ENCODE results near the gene DOCK2. TPM values are rescaled to one million over a fixed set of nuclear protein-coding genes. Genes with fewer than 3 reads are reported as not detected.

DOCK2 gene
- total RNA-seq, 2 experiments from 2014 or later = 161 to 205 TPM

DNA sequence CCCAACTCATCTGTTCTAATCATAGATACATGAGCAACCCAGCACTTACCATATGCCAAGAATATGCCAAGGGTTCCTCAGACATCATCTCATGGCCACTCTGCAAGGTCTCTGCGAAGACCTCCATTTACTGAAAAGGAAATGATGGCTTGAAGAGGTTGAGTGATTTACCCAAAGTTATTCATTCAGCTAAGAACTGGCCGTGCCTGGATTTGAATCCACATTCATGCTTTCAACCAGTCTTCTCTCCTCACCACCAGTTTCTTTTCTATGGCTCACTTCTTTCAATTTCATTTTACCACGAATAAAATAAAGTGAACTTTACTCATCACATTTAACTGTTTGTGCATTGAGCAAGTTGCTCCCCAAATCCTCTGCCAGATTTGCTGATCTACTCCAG lies 441.4 kb downstream of the DOCK2 start:
- CTCF ChIA-PET (ENCODE audit: unreplicated experiment) = interaction anchor here (0.9 kb wide), 1 partner anchor 15 kb away, joined by 3 read pairs; no protein-coding TSS in a partner anchor
- no peak overlapping the region for H3K4me3 ChIP-seq (ENCODE audit: low read depth, low read length, poor library complexity, severe bottlenecking)
- H3K4me2 ChIP-seq (ENCODE audit: low read length) = no peak overlapping the region
- no peak overlapping the region for H3K27ac ChIP-seq (ENCODE audit: low read depth, low read length, poor library complexity, severe bottlenecking)
- H3K36me3 ChIP-seq (ENCODE audit: insufficient read depth, low read length) = peaks cover 90% of the 10 kb centered on the region
- H3K79me2 ChIP-seq (ENCODE audit: insufficient read depth, low read depth, low read length) = no peaks in the 10 kb centered on the region
- no peaks in the 10 kb centered on the region for H3K9me3 ChIP-seq (ENCODE audit: low read length)
- H2AFZ ChIP-seq (ENCODE audit: low read length) = no peak overlapping the region
- intact Hi-C loops (cut with micrococcal nuclease; ENCODE audit: unreplicated experiment) = no loop called here
- no peaks in the 10 kb centered on the region for H3K4me1 ChIP-seq (ENCODE audit: insufficient read depth, low read length, poor library complexity, severe bottlenecking)
- TF ChIP-seq, protein P1, sequence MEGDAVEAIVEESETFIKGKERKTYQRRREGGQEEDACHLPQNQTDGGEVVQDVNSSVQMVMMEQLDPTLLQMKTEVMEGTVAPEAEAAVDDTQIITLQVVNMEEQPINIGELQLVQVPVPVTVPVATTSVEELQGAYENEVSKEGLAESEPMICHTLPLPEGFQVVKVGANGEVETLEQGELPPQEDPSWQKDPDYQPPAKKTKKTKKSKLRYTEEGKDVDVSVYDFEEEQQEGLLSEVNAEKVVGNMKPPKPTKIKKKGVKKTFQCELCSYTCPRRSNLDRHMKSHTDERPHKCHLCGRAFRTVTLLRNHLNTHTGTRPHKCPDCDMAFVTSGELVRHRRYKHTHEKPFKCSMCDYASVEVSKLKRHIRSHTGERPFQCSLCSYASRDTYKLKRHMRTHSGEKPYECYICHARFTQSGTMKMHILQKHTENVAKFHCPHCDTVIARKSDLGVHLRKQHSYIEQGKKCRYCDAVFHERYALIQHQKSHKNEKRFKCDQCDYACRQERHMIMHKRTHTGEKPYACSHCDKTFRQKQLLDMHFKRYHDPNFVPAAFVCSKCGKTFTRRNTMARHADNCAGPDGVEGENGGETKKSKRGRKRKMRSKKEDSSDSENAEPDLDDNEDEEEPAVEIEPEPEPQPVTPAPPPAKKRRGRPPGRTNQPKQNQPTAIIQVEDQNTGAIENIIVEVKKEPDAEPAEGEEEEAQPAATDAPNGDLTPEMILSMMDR (conservative IDR thresholded peaks at IDR 0.05; ENCODE audit: low read length) = no peak
- no peak for TF ChIP-seq EZH2phosphoT487 (IDR thresholded peaks at IDR 0.05; ENCODE audit: borderline replicate concordance, low read depth, low read length)
- BruUV-seq (replicated peaks) = no TSS peak
- DNase-seq (ENCODE audit: low spot score) = no peak
- H3K9me2 ChIP-seq (ENCODE audit: insufficient read depth, low read length) = no peaks in the 10 kb centered on the region
- POLR2A ChIA-PET = no interaction called here
- H4K20me1 ChIP-seq (ENCODE audit: insufficient read depth, low read length) = no peaks in the 10 kb centered on the region

DNA sequence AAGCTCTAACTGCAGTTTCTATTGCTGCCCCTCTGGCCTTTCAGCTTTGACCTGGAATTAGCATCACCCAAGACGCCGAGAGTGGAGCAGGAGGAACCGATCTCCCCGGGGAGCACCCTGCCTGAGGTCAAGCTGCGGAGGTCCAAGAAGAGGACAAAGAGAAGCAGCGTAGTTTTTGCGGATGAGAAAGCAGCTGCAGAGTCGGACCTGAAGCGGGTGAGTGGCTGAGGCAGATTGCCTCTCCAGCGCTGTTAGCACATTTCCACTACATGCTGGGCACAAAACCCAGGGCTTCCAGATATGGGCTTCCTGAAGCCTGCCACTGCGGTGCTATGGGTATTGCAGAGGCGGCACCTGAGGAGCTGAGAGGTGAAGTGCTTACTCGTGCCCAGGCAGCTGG lies 441.9 kb downstream of the DOCK2 start:
- TF ChIP-seq, protein P1 (conservative IDR thresholded peaks at IDR 0.05; ENCODE audit: low read length) = no peak
- no peak for TF ChIP-seq EZH2phosphoT487 (IDR thresholded peaks at IDR 0.05; ENCODE audit: borderline replicate concordance, low read depth, low read length)
- intact Hi-C loops (cut with micrococcal nuclease; ENCODE audit: unreplicated experiment) = no loop called here
- no peaks in the 10 kb centered on the region for H3K9me3 ChIP-seq (ENCODE audit: low read length)
- no peak overlapping the region for H3K27ac ChIP-seq (ENCODE audit: low read depth, low read length, poor library complexity, severe bottlenecking)
- ChIA-PET POLR2A (no interaction called here), CTCF (ENCODE audit: unreplicated experiment) (no interaction called here)
- no peak overlapping the region for H3K4me3 ChIP-seq (ENCODE audit: low read depth, low read length, poor library complexity, severe bottlenecking)
- no peak overlapping the region for H3K4me2 ChIP-seq (ENCODE audit: low read length)
- H2AFZ ChIP-seq (ENCODE audit: low read length) = no peak overlapping the region
- H3K4me1 ChIP-seq (ENCODE audit: insufficient read depth, low read length, poor library complexity, severe bottlenecking) = no peaks in the 10 kb centered on the region
- H3K9me2 ChIP-seq (ENCODE audit: insufficient read depth, low read length) = no peaks in the 10 kb centered on the region
- peaks cover 94% of the 10 kb centered on the region for H3K36me3 ChIP-seq (ENCODE audit: insufficient read depth, low read length)
- no peaks in the 10 kb centered on the region for H3K79me2 ChIP-seq (ENCODE audit: insufficient read depth, low read depth, low read length)
- BruUV-seq (replicated peaks) = no TSS peak
- DNase-seq (ENCODE audit: low spot score) = no peak
- H4K20me1 ChIP-seq (ENCODE audit: insufficient read depth, low read length) = no peaks in the 10 kb centered on the region

DNA sequence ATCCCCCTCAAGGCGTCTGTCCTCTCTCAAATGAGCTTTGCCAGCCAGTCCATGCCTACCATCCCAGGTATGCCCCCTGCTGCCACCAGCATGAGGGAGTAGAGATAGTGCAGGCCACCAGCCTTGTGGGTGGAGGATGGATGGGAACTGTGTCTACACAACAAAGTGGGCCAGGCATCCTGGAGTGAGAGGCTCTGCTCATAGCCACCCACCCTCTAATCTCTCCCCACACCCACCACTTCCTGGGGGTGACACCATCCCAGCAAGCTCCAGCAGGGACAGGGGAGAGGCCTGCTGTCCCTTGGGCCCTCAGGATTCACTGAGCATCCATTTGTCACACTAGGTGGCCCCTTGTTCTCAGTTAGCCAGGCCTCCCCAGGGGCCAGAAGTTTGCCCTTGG lies 443.1 kb downstream of the DOCK2 start:
- H4K20me1 ChIP-seq (ENCODE audit: insufficient read depth, low read length) = no peaks in the 10 kb centered on the region
- no peaks in the 10 kb centered on the region for H3K79me2 ChIP-seq (ENCODE audit: insufficient read depth, low read depth, low read length)
- no peak for DNase-seq (ENCODE audit: low spot score)
- H3K9me2 ChIP-seq (ENCODE audit: insufficient read depth, low read length) = no peaks in the 10 kb centered on the region
- CTCF ChIA-PET (ENCODE audit: unreplicated experiment) = no interaction called here
- H3K27ac ChIP-seq (ENCODE audit: low read depth, low read length, poor library complexity, severe bottlenecking) = no peak overlapping the region
- H3K36me3 ChIP-seq (ENCODE audit: insufficient read depth, low read length) = peaks cover 97% of the 10 kb centered on the region
- no peaks in the 10 kb centered on the region for H3K4me1 ChIP-seq (ENCODE audit: insufficient read depth, low read length, poor library complexity, severe bottlenecking)
- H3K4me3 ChIP-seq (ENCODE audit: low read depth, low read length, poor library complexity, severe bottlenecking) = no peak overlapping the region
- TF ChIP-seq, protein P1 (conservative IDR thresholded peaks at IDR 0.05; ENCODE audit: low read length) = no peak
- TF ChIP-seq EZH2phosphoT487 (IDR thresholded peaks at IDR 0.05; ENCODE audit: borderline replicate concordance, low read depth, low read length) = no peak
- no TSS peak for BruUV-seq (replicated peaks)
- H3K4me2 ChIP-seq (ENCODE audit: low read length) = no peak overlapping the region
- no peaks in the 10 kb centered on the region for H3K9me3 ChIP-seq (ENCODE audit: low read length)
- POLR2A ChIA-PET = no interaction called here
- intact Hi-C loops (cut with micrococcal nuclease; ENCODE audit: unreplicated experiment) = no loop called here
- H2AFZ ChIP-seq (ENCODE audit: low read length) = no peak overlapping the region

Measured in OCI-LY7 (cell line).